Stimulated activated CD4-positive, alpha-beta T cell treated with anti-CD3 and anti-CD28 coated beads, Interleukin-1b, Interleukin-23, amount 100 ng/mL, for 48 hours (primary cell): Measurements from ENCODE around the gene JOSD1.

Experiments used
- DNase-seq: peaks from one replicate; pipeline ENCODE4 v3.0.0-alpha.2; 2020

Gene JOSD1

DNA sequence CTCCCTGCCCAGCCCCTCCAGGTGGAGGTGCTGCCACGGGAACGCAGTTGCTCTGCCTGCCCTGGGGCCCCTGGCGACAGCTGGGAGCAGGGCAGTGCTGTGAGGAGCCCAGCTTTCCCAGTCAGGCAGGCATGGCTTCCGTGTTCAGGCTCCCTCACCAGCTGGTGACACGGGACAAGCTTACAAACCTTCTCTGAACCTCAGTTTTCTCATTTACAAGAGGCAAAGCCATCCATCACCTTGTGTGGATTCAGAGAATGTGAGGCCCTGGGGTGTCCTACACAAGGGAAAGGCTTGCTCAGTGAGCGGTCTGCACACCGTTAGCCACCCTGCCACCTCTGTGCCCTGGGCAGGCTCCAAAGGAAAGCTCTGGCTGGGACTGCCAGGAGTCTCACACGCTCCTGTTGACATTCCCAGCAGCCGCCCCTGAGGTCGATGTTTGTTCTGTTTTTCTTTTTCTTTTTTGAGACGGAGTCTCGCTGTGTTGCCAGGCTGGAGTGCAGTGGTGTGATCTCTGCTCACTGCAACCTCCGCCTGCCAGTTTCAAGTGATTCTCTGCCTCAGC, 31.6 kb upstream of the JOSD1 start:
- DNase-seq, result no peak

DNA sequence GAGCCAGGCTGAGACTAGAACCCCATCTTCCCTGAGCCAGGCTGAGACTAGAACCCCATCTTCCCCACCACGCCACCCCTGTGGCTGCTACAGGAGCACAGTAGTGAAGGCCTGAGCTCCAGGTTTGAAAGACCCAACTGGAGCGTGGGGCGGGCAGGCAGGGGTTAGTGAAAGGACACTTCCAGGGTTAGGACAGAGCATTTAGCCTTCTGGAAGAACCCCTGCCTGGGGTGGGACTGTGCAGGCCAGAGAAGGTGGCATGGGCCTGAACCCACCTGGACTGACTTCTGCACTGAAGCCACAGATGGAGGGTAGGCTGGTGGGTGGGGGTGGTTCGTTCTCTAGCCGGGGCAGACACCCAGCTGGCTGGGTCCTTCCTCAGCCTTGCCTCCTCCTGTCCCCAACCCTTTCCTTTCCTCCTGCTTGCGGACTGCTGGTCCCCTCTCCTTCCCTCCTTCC, 31.0 kb upstream of the JOSD1 start:
- no peak for DNase-seq

DNA sequence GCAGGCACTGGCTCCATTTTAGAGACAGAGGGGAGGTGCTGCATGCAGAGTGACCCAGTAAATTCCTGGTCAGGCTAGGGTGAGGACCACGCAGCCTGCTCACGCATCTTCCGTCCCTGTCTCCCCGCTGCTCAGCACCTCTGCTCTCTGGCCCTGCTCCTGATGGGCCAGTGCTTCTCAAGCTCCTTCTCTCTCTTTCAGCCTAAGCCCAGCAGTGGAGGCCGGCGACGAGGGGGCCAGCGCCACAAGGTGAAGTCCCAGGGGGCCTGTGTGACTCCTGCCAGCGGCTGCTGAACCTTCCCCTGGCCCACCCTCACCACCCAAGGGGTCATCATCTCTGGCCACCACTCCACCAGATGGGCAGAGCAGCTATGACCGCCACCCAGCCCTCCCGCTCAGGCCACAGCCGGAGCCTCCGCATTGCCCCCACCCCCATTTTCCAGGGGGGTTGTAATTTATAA, 29.7 kb upstream of the JOSD1 start:
- no peak for DNase-seq

DNA sequence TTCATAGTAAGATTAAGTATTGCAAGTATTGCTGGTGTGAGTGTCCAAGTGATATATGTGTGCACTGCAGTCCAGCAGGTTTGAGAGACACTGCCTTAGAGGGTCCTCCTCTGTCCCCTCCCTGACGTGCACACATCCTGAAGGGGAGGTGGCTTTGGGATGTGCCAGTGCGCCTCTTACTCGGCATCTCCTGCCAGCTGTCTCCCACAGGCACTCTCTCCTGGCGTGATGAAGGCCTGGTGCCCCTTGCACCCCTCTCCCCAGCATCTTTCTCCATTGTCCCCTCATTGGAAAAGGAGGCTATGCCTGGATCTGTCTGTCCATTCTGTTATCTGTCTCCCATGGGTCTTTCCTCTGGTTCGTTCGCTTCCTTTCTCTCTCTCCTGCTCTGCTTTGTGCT, 29.2 kb upstream of the JOSD1 start:
- no peak for DNase-seq

DNA sequence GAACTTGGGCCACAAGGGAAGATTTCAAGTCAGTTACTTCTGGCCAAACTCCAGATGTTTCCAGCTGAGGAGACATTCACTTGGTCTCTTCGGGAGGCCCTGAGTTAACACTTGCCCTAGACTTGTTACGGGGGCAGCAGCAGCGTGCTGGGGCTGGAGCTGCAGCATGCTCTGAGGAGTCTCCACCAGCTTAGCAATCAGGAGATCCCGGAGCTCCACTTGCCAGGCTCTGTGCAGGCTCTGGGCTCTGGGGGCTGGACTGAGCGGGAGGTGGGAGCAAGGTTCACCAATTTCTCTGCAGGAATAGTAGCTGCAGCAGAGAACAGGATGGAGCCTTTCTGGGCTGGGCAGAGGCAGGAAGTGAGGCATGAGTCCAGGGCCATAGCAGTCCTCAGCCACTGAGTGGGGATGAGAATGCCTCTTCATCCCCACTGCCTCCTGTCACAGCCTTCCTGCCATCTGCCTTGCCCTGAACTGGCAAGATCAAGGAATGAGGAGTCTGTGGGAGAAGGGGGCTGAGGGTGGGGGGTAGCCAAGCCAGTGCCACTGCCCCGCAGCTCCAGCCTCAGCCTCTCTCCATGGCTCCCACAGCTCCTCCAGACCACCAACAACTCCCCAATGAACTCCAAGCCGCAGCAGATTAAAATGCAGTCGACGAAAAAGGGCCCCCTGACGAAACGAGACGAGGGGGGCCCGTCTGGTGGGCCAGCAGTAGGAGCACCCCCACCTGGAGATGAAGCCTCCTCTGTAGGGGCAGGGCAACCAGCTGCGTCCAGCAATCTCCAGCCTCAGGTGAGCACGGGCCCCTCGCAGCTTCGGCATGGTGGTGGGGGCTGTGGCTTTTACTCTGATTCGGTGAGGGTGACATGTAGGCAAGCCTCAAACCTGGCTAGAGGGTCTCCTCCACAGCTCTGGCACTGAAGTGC, 28.4 kb upstream of the JOSD1 start:
- no peak for DNase-seq

DNA sequence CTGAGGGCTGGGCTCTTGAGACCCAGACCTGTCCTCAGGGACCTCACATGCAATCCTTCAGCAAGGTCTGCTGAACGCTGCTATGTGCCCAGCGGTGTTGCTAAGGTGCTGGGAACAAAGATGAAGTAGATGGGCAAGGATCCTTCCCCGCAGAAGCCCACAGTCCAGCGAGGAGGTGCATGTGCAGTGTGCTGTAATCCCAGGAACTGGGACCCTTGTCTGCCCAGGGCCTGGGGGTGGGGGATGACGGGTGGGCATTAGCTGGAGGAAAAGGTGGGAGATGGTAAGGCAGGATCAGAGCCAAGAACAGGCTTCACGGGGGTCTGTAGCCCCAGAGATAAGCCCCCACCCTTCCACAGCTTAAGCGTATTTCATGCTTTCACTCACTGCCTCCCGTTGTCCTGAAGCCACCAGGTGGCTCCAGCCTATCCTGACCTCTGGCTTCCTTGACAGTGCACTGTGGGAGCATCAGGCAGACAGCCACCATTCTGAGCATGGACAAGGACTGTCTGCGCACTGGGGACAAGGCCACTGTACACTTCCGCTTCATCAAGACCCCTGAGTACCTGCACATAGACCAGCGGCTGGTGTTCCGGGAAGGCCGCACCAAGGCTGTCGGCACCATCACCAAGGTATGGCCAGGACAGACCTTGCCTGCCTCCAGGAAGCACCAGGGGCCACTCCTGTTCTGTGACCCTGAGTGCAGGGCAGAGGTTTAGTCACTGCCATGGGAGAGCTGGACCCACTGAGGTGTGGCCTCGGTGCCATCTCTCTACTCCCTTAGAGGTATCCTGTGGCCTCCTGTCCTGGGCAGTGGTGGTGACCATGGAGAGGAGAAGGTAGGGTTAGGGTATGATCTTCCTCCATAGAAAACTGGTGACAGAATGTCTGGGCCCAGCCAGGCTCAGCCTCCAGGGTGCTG, 27.0 kb upstream of the JOSD1 start:
- no peak for DNase-seq

DNA sequence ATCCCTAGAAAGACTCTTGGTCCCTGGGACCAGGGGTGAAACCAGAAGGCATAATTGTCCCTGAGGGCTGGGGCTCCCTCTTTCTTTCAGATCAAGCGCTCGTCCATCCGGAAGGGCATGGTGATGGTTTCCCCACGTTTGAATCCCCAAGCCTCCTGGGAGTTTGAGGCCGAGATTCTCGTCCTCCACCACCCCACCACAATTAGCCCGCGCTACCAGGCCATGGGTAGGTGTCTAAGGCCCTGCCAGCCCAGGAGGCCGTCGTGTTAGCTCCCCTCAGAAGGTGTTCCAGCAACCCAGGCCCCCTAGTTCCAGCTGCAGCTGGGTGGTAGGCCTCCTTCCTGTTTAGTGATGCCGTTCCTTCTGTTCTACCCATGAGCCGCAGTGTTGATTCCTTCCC, 26.4 kb upstream of the JOSD1 start:
- DNase-seq, result no peak

DNA sequence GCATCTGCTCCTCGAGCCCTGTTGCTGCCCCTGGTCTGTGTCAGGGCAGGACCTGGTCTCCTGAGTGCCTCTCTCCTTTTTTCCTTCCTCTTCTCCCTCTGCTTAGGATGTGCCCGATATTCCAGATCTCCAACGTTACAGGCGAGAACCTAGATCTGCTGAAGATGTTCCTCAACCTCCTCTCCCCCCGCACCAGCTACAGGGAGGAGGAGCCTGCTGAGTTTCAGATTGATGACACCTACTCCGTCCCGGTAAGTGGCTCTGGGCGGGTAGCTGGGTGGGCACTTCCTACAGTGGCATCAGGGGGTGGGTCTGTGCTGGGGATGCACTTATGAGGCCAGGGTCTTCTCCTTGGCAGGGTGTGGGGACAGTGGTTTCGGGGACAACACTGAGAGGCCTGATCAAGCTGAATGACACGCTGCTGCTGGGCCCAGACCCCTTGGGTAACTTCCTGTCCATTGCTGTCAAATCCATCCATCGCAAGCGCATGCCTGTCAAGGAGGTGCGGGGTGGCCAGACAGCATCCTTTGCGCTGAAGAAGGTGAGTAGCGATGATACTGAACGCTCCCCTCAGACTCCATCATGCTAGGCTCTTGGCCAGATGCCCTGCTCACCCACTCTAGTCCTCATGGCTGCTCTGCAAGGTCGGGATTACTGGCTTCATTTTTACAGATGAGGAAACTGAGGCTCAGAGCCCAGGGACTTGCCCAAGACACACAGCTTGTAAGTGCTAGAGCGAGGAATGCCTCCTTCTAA, 25.3 kb upstream of the JOSD1 start:
- no peak for DNase-seq

DNA sequence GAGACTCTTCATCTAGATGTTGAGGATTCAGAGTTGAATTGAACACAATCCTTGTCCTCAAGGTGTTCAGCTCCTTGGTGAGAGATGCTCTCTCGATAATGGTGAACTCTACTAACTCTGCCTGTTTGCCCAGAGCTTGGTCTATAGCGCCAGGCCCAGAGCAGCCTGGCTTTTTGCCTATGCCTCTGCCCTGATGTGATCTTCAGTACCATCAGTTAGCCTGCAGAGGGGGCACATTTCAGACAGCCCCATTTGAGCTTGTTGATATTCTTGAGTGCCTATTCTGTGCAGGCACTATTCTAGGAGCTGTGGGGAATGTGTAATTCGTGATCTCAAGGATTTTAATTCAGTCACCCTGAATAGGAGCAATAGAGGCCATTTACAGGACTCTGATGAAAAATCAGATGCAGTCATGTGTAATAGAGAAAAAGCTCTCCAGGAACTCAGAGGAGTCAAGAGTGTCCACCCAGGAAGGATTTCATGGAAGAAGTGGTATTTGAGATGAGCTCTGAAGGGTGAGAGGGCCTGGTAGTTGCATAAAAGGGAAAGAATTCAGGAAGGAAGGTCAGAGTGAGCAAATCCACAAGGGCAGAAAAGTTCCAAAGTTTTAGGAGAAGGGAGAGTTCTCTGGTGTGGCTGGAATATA, 24.3 kb upstream of the JOSD1 start:
- no peak for DNase-seq

DNA sequence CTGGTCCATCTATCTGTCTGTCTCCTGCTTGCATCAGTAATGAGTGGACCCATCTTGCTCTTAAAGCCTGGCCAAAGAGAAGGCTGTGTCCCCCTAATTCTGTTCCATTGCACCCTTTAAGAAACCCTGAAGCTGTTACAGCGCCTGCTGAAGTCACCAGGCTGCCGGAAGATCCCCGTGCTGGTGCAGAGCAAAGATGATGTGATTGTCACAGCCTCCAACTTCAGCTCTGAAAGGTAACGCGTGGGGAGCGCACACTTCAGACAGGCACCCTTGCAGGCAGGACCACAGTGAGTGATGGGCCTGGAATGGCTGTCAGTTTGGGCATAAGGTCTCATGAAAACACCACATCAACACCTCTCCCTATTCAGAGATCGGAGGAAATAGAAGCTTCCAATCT, 23.4 kb upstream of the JOSD1 start:
- DNase-seq, result no peak

DNA sequence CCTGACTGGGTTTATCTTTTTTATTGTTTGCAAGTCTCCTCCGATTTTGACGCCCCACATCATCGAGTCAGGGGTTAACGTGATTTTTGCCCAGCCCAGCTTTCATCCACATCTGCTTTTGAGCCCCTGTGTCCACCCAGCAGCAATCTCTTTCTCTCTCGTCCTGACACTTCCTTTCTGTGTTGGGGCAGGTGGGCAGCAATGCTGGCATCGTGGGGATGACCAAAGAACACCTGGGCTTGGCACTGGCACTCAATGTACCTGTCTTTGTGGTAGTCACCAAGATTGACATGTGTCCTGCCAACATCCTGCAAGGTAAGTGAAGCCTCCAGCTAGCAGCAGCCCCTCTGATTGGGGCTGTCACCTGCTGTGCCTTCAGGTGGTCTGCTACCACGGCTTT, 20.8 kb upstream of the JOSD1 start:
- no peak for DNase-seq

DNA sequence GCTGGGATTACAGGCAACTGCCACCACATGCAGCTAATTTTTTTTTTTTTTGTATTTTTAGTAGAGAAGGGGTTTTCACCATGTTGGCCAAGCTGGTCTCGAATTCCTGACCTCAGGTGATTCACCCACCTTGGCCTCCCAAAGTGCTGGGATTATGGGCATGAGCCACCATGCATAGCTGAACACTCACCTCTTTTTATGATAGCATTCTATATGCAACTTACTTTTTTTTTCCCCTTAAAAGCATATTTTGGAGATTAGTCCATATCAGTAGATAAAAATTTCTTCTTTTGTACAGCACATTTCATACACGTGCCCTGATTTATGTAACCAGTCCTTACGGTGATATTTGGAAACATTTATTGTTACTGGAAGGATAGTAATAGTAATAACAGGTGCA, 19.6 kb upstream of the JOSD1 start:
- no peak for DNase-seq

DNA sequence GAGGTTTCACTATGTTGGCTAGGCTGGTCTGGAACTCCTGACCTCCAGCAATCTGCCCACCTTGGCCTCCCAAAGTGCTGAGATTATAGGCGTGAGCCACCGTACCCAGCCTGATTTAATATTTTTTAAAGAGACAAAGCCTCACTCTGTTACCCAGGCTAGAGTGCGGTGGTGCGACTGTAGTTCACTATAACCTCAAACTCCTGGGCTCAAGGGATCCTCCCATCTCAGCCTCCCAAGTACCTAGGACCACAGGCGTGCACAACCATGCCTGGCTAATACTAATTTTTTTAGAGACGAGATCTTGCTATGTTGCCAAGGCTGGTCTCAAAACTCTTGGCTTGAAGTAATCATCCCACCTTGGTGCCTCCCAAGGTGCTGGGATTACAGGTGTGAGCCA, 18.5 kb upstream of the JOSD1 start:
- no peak for DNase-seq

DNA sequence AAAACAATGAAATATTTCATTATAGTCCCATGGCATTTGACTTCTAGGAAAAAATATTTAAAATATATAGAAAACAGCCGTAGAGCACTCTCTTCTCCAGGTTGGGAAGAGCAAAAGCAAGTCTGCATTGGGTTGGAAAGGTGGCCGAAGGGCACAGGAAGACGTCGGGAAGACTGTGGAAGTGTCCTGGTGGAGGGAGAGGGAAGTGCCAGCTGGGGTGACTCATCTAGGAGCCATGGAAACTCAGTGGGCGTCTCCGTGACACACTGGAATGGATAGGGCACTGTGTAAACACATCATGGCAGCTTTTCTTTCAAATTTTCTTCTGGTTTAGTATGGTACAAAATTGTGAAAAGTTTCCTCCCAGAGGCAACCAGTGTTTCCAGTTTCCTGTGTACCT, 17.7 kb upstream of the JOSD1 start:
- DNase-seq, result no peak

DNA sequence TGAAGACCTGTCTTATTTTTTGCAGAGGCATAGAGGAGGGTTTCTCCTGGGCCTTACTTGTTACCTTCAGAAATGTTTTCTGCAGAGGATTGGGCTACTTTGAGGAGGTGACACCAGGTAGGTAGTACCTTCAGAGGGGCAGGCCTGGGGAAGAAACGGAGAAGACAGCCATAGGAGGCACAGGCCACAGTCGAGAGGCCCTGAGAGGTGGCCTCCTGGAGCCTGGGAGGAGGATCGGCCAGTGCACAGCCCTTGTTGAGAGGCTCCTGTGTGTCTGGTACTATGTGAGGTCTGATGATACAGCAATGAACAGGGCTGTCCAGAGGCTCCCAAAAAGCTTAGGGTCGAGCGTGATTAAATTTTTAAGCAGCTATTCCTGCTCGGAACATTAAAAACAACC, 16.5 kb upstream of the JOSD1 start:
- DNase-seq, result no peak

DNA sequence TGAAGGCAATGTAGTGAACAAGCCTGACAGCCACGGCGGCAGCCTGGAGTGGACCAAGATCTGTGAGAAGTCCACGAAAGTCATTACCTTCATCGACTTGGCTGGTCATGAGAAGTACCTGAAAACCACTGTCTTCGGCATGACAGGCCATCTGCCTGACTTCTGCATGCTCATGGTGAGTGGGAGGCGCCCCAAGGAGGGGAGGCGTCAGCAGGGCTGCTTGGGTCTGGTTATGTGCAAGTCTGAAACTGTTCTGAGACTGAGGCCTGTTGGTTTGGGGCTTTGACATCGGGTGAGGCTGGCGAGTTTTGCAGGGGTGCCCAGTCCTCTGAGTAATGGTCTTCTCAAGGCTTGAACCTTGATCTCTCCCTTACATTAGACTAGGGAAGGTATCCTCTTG, 16.1 kb upstream of the JOSD1 start:
- DNase-seq, result no peak

DNA sequence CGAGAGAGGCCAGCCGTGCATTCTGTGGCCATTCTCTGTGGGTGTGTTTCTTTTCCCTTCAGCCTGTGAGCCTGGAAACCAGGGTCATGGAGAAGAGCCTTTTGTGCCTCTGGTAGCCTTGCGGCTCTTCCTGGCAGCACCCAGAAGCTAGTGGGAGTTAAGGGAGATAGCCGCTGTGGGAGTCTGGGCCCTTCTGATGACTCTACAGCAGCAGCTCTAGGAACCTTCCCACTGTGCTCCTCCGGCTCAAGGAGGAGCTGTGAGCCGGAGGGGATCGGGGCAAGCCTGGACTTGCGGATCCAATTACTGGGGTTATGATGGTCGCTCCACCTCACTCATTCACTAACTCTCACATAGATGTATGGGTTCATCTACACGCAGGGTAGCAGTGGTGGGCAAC, 15.5 kb upstream of the JOSD1 start:
- DNase-seq, result no peak

DNA sequence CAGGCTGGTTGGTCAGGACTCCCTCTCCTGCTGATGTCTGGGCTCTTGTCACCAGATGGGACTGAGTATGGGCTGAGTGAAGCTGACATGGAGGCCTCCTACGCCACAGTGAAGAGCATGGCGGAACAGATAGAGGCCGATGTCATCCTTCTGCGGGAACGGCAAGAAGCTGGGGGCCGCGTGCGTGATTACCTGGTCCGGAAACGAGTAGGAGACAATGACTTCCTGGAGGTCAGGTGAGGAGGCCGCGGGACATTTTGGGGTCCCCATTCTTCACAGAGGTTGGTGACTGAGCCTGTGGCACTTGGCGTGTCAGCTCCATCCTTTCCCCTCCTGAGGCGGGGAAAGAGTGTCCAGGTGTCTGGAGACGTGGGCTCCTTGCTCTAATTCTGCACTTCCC, 15.1 kb upstream of the JOSD1 start:
- DNase-seq, result no peak

DNA sequence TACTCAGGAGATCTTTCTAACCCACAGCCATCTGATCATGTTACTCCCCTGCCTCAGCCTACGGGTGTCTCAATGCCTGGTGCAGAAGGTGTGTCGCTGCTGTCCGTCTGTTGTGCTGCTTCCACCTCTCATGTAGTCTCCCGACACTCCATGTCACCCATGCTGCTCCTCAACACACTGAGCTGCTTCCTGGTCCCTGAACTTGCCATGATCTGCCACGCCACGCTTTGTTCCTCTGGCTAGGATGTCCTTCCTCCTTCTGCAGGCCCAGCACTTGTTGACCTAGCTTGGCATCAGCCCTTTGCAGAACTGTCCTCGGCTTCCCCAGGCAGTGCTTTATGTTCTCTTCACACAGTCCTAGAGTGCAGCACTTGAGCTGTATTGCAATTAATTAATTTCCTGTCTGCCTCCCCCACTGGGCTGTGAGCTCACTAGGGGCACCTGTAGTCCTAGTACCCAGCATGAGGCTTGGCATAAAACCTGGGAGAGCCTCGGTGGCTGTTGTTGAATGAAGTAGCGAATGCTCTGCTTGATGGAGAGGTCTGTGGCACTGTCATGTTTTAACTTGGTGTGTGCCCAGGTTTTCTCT, 14.5 kb upstream of the JOSD1 start:
- no peak for DNase-seq

DNA sequence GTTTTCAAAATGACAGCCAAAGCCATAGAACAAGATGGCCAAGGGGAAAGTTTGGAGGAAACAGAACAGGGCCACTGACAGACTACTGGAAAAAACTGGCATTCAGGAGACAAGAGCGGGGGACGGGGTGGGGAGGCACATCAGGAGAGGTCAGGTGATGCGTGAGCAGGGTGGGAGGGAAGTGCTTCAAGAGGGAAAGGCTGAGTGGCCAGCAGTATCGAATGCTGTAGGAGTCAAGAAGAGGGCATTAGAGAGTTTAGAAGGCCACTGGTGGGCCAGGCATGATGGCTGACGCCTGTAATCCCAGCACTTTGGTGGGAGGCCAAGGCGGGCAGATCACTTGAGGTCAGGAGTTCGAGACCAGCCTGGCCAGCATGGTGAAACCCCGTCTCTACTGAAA, 13.2 kb upstream of the JOSD1 start:
- DNase-seq, result no peak

DNA sequence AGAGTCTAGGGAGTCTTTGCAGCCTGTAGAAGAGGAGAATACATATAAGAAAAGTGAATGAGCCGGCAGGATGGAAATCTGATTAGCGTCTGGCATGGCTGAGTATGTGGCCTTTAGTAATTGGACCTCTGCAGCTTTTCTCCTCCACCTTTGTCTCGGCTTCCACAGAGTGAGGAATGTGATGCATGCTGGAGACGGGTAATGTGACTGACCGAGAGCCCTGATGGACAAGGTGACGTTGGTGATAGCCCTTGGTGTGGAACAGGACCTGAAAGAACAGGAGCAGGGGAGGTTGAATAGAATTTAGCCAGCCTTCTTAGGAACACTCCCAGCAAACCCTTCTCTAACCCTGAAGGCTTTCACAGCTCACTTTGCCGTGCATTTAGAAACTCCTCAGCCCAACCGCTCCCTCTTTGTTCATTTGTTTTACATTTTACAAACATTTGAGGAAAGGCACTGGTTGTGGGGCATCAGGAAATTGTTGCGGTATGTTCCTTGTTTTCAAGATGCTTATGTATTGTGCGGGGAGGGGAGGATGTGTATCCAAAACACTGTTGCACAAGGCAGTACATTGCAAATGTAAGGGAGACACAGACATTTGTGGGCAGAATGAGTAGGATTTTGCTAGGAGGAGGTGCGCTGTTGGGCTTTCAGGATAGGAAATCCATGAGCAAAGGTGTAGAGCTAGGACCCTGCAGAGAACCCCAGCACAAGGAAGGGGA, 11.9 kb upstream of the JOSD1 start:
- DNase-seq, result no peak
